ENCODE results near the gene KRTAP21-3.

DNA sequence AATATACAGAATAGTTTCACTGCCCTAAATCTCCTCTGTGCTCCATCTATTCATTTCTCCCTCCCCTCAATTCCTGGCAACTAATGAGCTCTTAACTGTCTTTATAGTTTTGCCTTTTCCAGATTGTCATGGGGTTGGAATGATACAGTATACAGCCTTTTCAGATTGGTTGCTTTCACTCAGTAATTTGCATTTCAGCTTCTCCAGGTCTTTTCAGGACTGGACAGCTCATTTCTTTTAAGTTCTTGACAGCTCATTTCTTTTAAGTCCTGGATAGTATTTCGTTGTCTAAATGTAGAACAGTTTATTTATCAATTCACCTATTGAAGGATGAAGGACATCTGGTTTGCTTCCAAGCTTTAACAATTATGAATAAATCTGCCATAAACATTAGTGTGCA, 22.6 kb downstream of the KRTAP21-3 start:
- TF ChIP-seq, protein P1, sequence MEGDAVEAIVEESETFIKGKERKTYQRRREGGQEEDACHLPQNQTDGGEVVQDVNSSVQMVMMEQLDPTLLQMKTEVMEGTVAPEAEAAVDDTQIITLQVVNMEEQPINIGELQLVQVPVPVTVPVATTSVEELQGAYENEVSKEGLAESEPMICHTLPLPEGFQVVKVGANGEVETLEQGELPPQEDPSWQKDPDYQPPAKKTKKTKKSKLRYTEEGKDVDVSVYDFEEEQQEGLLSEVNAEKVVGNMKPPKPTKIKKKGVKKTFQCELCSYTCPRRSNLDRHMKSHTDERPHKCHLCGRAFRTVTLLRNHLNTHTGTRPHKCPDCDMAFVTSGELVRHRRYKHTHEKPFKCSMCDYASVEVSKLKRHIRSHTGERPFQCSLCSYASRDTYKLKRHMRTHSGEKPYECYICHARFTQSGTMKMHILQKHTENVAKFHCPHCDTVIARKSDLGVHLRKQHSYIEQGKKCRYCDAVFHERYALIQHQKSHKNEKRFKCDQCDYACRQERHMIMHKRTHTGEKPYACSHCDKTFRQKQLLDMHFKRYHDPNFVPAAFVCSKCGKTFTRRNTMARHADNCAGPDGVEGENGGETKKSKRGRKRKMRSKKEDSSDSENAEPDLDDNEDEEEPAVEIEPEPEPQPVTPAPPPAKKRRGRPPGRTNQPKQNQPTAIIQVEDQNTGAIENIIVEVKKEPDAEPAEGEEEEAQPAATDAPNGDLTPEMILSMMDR (IDR thresholded peaks at IDR 0.05; ENCODE audit: extremely low read depth in 1 of 2, insufficient read depth in 1 of 2, low read depth in 1 of 2, low read length in 2 of 2): no peak
- TF ChIP-seq POLR2AphosphoS5 (IDR thresholded peaks at IDR 0.05; ENCODE audit: insufficient read depth, low read depth, low read length): no peak
- TF ChIP-seq POLR2A (IDR thresholded peaks at IDR 0.05; ENCODE audit: low read depth, low read length): no peak
- TF ChIP-seq MYC (IDR thresholded peaks at IDR 0.05; ENCODE audit: low read depth, low read length): no peak
- TF ChIP-seq EZH2 (IDR thresholded peaks at IDR 0.05; ENCODE audit: borderline replicate concordance, low read depth, low read length, severe bottlenecking): no peak
- TF ChIP-seq JUN (IDR thresholded peaks at IDR 0.05; ENCODE audit: borderline replicate concordance, insufficient read depth, insufficient read length, low read depth): no peak
